ENCODE measurements around the gene LIPE.
A peak's percentile ranks its signal among the peaks of the same experiment; 100 is the strongest.

Gene LIPE

GRCh38 chr19:42412661-42413076, 14.5 kb downstream of the LIPE start:
- no peak for DNase-seq (ENCODE audit: low spot score)

- no peak for DNase-seq (ENCODE audit: low spot score)
Measured at GRCh38 chr19:42412227-42412626, 15.0 kb downstream of the LIPE start.

DNA sequence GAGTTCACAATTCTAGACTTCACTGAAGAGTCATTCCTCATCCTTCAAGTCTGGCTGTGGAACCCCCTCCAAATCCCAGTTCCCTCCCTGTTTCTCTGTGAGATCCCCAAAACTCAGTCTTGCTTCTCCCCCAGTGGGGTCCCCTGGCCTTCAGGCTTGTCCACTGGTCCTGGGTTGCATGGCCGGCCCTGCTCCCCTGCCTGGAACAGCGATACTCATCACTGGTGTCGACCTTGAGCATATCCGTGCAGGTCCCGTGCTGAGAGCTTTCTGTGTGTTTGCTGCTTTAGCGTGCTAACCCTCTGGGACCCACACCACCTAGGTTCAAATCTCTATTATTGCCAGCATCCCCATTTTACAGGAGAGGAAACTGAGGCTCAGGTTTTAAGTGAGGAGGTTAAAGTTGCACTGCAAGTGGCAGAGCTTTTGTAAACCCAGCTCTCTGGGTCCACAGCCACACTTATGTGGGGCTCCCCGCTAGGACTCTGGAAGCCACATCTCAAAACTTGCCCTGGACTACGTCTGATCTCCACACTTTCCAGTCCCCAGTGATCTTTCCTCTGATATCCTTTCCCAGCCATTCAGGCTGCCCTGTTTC, 15.5 kb downstream of the LIPE start:
- DNase-seq (ENCODE audit: low spot score): no peak

DNA sequence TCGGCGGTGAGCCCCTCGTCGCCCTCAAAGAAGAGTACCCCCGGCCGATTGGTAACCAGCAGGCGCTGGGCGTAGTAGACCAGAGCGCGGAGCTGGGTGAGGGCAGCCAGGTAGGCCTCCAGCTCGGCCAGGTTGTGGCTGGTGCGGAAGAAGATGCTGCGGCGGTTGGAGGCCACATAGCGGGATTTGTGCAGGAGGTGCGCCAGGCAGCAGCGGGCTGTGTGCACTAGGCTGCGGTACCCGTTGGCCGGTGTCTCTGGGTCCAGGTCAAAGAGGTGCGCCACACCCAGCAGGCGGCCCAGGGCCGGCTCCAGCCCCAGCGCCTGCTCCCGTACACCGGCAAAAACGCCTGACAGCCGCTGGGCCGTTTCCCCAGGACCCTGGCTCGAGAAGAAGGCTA, 16.8 kb downstream of the LIPE start:
- DNase-seq (ENCODE audit: low spot score): no peak

- DNase-seq (ENCODE audit: low spot score): no peak
Measured at GRCh38 chr19:42409477-42409876, 17.7 kb downstream of the LIPE start.

GRCh38 chr19:42407816-42408175, 19.4 kb downstream of the LIPE start:
- no peak for DNase-seq (ENCODE audit: low spot score)

- DNase-seq (ENCODE audit: low spot score): no peak
Measured at GRCh38 chr19:42407085-42407815, 19.9 kb downstream of the LIPE start.

DNA sequence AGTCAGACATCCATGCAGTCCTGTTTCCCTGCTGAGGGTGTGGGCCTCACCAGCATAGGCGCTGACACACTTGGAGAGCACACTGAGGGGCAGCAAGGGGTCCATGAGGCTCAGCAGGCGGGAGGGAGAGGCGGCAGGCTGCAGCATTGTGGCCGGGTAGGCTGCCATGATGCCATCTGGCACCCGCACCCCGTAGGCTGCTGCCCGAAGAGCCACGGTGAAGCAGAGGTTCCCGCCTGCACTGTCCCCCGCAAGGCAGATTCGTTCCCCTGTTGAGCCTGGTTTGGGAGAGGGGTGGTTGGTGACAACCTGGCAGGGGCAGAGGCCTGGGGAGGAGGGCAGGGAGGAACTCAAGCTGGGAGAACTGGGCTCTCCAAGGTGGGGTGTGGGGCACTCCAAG, 21.1 kb downstream of the LIPE start:
- DNase-seq (ENCODE audit: low spot score): no peak

- DNase-seq (ENCODE audit: low spot score): no peak
Measured at GRCh38 chr19:42403586-42403985, 23.6 kb downstream of the LIPE start.

- DNase-seq (ENCODE audit: low spot score): no peak
Measured at GRCh38 chr19:42402376-42403116, 24.6 kb downstream of the LIPE start.

GRCh38 chr19:42401365-42402303, 25.6 kb downstream of the LIPE start:
- DNase-seq (ENCODE audit: low spot score): peak; percentile 87

GRCh38 chr19:42400404-42400803, 26.8 kb downstream of the LIPE start:
- DNase-seq (ENCODE audit: low spot score): no peak

GRCh38 chr19:42397263-42398166, 29.7 kb downstream of the LIPE start:
- no peak for DNase-seq (ENCODE audit: low spot score)

- DNase-seq (ENCODE audit: low spot score): peak; percentile 100
Measured at GRCh38 chr19:42396381-42397262, 30.6 kb downstream of the LIPE start.

GRCh38 chr19:42394751-42395150, 32.4 kb downstream of the LIPE start:
- DNase-seq (ENCODE audit: low spot score): no peak

GRCh38 chr19:42392165-42392564, 35.0 kb downstream of the LIPE start:
- no peak for DNase-seq (ENCODE audit: low spot score)

DNA sequence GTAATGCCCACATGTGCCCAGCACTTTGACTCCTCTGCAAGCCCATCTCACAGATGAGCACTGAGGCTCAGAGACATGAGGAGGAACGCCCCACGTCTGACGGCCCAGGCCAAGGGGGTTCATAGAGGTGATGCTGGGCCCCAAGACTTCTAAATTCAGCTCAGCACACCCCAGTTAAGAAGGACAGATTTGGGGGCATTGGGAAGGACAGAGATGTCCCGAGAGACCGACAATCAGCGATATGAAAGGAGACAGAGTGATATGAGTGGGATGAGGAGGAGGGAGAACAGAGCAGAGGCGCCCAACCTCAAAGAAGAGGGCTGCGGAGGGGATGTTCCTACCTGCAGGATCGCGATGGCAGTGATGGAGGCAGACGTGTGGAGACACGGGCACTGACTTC, 37.3 kb downstream of the LIPE start, which contains the start of gene CNFN:
Gene CNFN (minus strand): TSS at position 399 of the 400 bp plus-strand sequence. CDS start 1,260 bp downstream, outside the sequence.
- no peak for DNase-seq (ENCODE audit: low spot score)

GRCh38 chr19:42388851-42389489, 38.2 kb downstream of the LIPE start:
- DNase-seq (ENCODE audit: low spot score): no peak

DNA sequence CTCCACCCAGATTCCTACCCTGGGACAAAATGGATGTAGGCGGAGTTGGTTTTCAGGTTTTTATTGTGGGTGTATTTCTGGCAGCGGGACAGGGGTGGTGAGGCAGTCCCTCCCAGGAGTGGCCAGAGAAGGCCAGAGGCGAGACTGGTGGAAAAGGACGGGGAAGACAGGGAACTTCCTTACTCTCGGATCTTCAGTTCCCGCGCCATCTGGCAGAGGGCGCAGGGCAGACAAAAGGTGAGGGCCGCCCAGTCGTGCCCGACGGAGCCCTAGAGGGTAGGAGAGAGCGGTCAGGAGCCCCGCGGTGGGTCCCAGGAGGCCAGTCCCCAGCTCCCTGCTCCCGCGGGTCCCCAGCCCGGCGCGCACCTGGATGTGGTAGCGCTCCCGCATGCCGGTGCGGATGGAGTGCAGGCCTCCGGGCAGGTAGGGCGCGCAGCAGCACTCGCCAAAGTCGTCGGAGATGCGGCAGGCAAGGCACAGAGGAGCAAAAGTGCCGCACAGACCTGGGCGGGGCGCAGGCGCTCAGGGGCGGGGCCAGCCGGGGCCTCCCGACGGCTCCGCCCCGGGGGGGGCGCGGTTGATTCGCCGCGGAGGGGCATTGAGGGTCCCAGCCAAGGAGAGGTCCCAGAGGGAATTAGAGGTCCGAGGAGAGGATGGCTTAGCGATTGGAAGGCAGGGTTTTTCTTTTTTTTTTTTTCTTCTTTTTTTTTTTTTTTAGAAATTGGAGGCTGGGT, 40.0 kb downstream of the LIPE start:
- DNase-seq (ENCODE audit: low spot score): peak; percentile 79
